Omental fat pad (tissue), 4 donors: ENCODE data around the gene NIBAN1. TPM values are rescaled to one million over a fixed set of nuclear protein-coding genes. Genes with fewer than 3 reads are reported as not detected.

Experiments used
- ATAC-seq: fragments of 150-250 bp; one replicate; pipeline ENCODE4 v1.9.1; 2016; ENCODE audit warnings: mild to moderate bottlenecking, moderate library complexity; ENCODE audit not compliant: low FRiP score
- DNase-seq: peaks from one replicate; pipeline ENCODE4 v3.0.0-alpha.2; 2019; ENCODE audit warnings: low spot score
- CTCF ChIP-seq, 3 donors: fragments of 450-650 bp; IDR thresholded peaks; one replicate each; pipeline ENCODE4 v1.5.1; 2016 to 2017; ENCODE audit warnings: antibody characterized with exemption in 3 of 3, mild to moderate bottlenecking in 3 of 3, moderate library complexity in 2 of 3
- total RNA-seq, 4 donors: library from RNA; depleted of rRNA; stranded (reverse); fragments of >200 nt; gene quantifications; one replicate each; pipeline ENCODE4 v1.1.0, GENCODE V29; 2016

Gene NIBAN1
- total RNA-seq, 4 donors from 2014 or later: 10.7 to 34.7 (median 15.8) TPM

GRCh38 chr1:184951788-184952187 is 22.5 kb downstream of the NIBAN1 start:
- TF ChIP-seq CTCF (IDR thresholded peaks at IDR 0.05): no peak
- no peak for ATAC-seq
- no peak for DNase-seq

GRCh38 chr1:184950906-184951305 is 23.4 kb downstream of the NIBAN1 start:
- DNase-seq (no peak), ATAC-seq (no peak)
- no peak for TF ChIP-seq CTCF (IDR thresholded peaks at IDR 0.05)

- no peak for TF ChIP-seq CTCF (IDR thresholded peaks at IDR 0.05)
- ATAC-seq (no peak), DNase-seq (no peak)
These were observed 24.1 kb downstream of the NIBAN1 start for GRCh38 chr1:184950227-184950626.

- TF ChIP-seq CTCF (IDR thresholded peaks at IDR 0.05): no peak
- DNase-seq (no peak), ATAC-seq (no peak)
These were observed 26.6 kb downstream of the NIBAN1 start for GRCh38 chr1:184947497-184948256.

- TF ChIP-seq CTCF (IDR thresholded peaks at IDR 0.05): no peak
- ATAC-seq (no peak), DNase-seq (no peak)
These were observed 28.5 kb downstream of the NIBAN1 start for GRCh38 chr1:184945678-184946412.

- DNase-seq (no peak), ATAC-seq (no peak)
- TF ChIP-seq CTCF (IDR thresholded peaks at IDR 0.05): no peak
These were observed 29.3 kb downstream of the NIBAN1 start for GRCh38 chr1:184945029-184945428.

- no peak for TF ChIP-seq CTCF (IDR thresholded peaks at IDR 0.05)
- no peak for ATAC-seq
- no peak for DNase-seq
These were observed 30.3 kb downstream of the NIBAN1 start for GRCh38 chr1:184943998-184944397.
